ENCODE measurements around the gene COL7A1.

GRCh38 chr3:48544141-48544540, 51.0 kb downstream of the COL7A1 start:
- TF ChIP-seq EZH2 (IDR thresholded peaks at IDR 0.05; ENCODE audit: borderline replicate concordance, low read length) (no peak), CTCF (conservative IDR thresholded peaks at IDR 0.05 in 1 of 2, IDR thresholded peaks at IDR 0.05 in 1 of 2; ENCODE audit: extremely low read depth in 1 of 2, insufficient read depth in 1 of 2, low read depth in 1 of 2, low read length in 2 of 2) (no peak)

Measured in mammary epithelial cell (primary cell).